GM12892 (cell line): ENCODE measurements around the gene CT45A10.
"Not testable (repeated sequence)": the region's sequence is repeated elsewhere in the genome, so short reads cannot be mapped to it uniquely, and the experiment has no call there.

ENCODE experiments used
- POLR2A ChIP-seq: IDR thresholded peaks from 2 replicates; pipeline ENCODE4 v1.6.1; 2011; ENCODE audit warnings: low read depth, low read length, control low read depth
- POLR2AphosphoS5 ChIP-seq: IDR thresholded peaks from 2 replicates; pipeline ENCODE4 v1.6.1; 2011; ENCODE audit warnings: low read depth, low read length, control low read depth
- TAF1 ChIP-seq: IDR thresholded peaks from 2 replicates; pipeline ENCODE4 v1.6.1; 2011; ENCODE audit warnings: low read depth, mild to moderate bottlenecking, control low read depth, low read length, borderline replicate concordance

GRCh38 chrX:135882741-135883140 is 10.5 kb downstream of the CT45A10 start:
- not testable (repeated sequence) for TF ChIP-seq POLR2A, POLR2AphosphoS5, TAF1
